HG02798 (cell line): Measurements from ENCODE around the gene SNED1.

Experiments
- ATAC-seq: cut with Tn5 transposase; IDR thresholded peaks from one replicate; pipeline ENCODE4 v1.9.1; 2021; ENCODE audit warnings: mild to moderate bottlenecking; ENCODE audit not compliant: unreplicated experiment, poor library complexity

SNED1 gene

DNA sequence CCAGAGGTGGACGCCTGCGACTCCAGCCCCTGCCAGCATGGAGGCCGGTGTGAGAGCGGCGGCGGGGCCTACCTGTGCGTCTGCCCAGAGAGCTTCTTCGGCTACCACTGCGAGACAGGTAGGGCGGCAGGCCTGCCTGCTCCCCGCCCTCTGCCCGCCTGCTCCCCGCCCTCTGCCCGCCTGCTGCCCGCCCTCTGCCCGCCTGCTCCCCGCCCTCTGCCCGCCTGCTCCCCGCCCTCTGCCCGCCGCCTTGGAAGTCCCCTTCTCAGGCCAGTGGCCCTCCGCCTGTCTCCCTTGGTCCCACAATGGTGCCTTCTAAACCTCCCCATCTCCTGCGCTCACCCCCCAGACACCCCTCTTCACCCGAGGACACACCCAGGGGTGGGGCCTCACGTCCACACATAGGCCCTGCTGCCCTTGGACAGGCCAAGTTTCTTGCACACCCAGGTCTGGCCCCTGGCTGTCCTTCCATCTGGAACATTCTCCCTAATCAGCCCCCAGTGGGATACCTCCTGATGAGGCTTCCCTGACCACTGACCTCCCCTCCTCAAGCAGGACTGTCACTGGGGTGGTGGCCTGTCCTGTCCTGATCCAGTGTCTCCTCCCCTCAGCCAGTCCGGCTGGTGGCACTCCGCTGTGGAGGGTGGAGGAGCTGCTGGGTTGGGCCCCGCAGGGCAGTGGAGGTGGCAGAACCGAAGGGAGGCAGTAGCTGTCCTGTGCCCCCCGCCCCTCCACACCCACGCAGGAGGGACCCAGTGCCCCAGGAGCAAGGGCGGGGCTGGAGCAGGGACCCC lies 65.8 kb downstream of the SNED1 start:
- no peak for ATAC-seq

DNA sequence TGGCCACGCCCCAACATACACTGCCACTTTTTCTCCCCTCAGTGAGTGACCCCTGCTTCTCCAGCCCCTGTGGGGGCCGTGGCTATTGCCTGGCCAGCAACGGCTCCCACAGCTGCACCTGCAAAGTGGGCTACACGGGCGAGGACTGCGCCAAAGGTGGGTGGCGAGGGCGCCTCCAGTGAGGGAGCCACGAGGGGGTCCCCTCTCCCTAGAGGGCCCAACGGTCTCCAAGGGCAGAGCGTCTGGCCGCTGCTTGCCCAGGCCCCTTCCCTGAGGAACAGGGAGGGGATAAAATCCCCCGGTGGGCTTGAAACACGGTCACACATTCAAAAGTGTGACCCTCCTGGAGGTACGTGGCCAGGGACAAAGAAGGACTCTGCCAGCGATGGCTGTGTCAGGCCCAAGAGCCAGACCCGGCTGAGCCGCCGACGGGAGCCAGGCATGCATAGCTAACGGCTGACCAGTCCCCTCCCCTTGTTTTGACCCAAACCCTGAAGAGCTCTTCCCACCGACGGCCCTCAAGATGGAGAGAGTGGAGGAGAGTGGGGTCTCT lies 66.5 kb downstream of the SNED1 start:
- ATAC-seq: no peak

DNA sequence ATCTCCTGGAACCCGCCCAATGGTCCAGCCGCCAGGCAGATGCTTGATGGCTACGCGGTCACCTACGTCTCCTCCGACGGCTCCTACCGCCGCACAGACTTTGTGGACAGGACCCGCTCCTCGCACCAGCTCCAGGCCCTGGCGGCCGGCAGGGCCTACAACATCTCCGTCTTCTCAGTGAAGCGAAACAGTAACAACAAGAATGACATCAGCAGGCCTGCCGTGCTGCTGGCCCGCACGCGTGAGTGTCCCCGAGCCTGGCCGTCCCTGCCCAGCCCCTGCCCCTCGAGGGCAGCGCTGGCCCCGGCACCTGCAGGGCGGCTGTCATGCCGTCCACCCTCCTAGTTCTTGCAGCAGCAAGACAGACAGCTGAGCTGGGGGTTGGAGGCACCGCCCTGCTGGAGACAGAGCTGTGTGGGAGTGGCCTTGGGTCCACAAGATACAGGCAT lies 67.0 kb downstream of the SNED1 start:
- ATAC-seq: no peak

GRCh38 chr2:241066171-241066892 lies 67.9 kb downstream of the SNED1 start:
- ATAC-seq: no peak

GRCh38 chr2:241066893-241067341 lies 68.5 kb downstream of the SNED1 start:
- ATAC-seq: no peak

- no peak for ATAC-seq
Observed at GRCh38 chr2:241067501-241068135, 69.2 kb downstream of the SNED1 start.

DNA sequence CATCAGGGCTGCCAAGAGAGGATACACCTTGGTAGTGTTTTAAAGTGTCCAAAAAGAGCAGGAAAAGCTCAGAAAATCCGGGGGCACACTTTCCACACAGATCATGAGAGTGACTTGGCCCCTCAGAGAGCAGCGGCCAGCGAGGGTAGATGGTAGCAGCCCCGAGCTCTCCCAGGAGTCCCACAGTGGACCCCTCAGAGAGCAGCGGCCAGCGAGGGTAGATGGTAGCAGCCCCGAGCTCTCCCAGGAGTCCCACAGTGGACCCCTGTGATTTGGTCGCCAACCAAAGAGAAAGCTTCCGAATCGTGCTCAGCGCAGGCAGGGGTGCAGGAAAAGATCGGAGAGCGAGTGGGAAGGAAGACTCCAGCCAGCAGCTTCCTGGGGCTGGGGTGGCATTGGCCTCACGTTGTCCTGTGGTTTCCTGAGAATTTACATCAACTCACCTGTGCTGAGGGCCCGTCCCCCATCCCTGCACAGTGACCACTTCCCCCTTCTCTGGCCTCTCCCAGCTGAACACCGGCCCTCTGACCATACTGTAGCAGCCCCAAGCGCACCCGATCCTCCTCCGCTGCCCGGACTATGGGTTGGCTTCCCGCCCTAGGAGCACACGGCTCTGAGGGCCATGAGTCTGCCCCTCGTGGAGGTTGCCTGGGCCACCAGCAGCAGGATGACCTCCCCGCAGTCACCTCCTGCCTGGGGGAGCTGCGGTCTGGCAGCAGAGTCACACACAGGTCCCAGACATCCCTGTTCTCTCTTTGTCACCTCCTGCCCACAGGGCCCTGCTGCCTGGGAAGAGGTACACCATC lies 69.9 kb downstream of the SNED1 start:
- no peak for ATAC-seq

GRCh38 chr2:241068942-241069810 lies 70.8 kb downstream of the SNED1 start:
- ATAC-seq: no peak

GRCh38 chr2:241069821-241070281 lies 71.4 kb downstream of the SNED1 start:
- no peak for ATAC-seq

- no peak for ATAC-seq
Observed at GRCh38 chr2:241070361-241070760, 71.9 kb downstream of the SNED1 start.

- no peak for ATAC-seq
Observed at GRCh38 chr2:241070811-241071676, 72.6 kb downstream of the SNED1 start.

- no peak for ATAC-seq
Observed at GRCh38 chr2:241071677-241072111, 73.3 kb downstream of the SNED1 start.

DNA sequence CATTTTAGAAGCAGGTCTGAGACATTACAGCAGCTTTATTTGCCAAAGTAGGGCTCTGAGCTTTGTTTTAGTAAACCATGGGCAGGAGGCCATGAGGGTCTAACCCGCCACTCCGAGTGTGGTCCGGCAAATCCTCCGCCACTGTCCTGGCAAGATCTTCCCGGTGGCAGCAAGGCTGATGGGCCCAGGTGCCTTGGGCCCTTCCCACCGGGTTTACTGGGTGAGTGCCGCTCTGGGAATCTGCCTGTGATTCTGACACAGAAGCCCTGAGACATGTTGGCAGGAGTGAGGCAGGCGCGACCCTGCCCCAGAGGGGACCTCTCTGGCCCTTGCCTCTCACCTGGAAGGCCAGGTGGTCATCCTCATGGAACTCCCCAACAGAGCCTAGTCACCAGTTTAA lies 73.7 kb downstream of the SNED1 start:
- ATAC-seq: no peak

- ATAC-seq: no peak
Observed at GRCh38 chr2:241072553-241073165, 74.2 kb downstream of the SNED1 start.

DNA sequence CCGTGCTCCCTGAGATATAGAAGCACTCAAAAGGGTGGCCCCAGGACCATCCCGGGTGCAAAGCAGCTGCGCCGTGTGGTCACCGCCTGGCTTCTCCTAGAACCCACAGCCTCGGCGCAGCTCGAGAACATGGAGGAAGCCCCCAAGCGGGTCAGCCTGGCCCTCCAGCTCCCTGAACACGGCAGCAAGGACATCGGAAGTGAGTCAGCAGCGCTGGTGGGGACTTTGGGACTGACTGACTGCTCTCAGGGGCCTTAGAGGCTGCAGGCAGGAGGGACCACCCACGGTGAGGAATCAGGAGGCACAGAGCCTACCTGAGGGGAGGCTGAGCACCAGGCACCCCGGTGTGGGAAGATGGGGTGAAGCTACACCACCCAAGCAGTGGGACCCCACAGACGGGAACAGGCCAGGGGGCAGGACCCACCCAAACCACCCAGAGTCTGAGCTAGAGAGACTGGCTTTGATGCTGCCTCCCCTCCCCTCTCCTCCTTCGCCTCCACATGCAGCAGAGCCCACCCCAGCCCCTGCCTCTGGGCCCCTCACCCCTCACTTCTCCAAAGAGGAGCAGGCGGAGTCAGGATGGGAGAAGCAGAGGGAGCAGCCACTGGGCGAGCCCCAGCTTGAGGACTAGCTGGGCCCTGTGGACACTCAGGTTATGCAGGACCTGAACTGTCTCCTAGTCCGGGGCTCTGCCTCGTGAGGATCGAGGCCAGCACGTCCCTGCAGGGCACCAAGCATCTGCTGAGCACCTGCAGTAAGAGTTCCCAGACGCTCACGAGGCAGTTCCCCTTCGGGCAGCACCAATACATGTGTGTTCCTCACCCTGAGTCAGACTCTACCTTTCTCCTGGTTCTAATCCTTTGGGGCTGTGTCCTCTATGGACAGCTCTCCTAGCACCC lies 75.0 kb downstream of the SNED1 start:
- no peak for ATAC-seq

GRCh38 chr2:241074065-241074818 lies 75.8 kb downstream of the SNED1 start:
- no peak for ATAC-seq
